GDM1 (cell line): Measurements from ENCODE around the gene ITGA11.

Experiments used
- DNase-seq: peaks from one replicate; lab custom pipeline; 2025; lab: John Stamatoyannopoulos, UW

Gene ITGA11

DNA sequence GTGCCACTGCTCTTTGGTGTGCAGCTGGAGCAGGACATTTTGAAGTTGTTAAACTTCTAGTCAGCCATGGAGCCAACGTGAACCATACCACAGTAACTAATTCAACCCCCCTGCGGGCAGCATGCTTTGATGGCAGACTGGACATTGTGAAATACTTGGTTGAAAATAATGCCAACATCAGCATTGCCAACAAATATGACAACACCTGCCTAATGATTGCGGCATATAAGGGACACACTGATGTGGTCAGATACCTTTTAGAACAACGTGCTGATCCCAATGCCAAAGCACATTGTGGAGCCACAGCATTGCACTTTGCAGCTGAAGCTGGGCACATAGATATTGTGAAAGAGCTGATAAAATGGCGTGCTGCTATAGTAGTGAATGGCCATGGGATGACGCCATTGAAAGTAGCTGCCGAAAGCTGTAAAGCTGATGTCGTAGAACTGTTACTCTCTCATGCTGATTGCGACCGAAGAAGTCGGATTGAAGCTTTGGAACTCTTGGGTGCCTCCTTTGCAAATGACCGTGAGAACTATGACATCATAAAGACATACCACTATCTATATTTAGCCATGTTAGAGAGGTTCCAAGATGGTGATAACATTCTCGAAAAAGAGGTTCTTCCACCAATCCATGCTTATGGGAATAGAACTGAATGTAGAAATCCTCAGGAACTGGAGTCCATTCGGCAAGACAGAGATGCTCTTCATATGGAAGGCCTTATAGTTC is 142.2 kb downstream of the ITGA11 start:
- DNase-seq: no peak

- DNase-seq: no peak
Measured at GRCh38 chr15:68289057-68289456, 142.9 kb downstream of the ITGA11 start.

- DNase-seq: no peak
Measured at GRCh38 chr15:68286256-68286655, 145.7 kb downstream of the ITGA11 start.

DNA sequence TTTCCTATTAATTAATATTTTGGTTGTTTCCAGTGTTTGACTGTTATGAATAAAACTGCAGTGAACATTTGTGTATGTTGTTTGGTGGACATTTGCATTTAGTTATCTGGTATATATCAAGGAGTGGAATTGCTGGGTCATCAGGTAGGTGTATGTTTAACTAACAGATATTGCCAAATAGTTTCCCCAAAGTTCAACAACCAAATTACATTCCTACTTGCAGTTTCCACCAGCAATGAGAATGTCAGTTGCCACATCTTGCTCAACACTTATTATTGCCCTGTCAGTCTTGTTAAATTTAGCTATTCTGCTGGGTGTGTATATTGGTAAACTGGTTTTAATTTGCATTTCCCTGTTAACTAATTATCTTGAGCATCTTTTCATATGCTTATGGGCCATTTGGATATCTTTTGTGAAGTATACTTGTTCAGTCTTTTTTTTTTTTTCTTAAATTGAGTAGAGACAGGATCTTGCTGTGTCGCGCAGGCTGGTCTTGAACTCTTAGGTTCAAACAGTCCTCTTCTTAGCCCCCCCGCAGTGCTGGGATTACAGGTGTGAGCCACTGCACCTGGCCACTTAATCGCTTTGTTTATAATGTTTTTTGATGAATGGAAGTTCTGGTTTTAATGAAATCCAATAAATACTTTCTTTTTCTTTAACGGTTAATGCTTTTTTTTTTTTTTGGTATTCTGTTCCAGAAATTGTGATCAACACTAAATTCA is 146.5 kb downstream of the ITGA11 start:
- DNase-seq: no peak

DNA sequence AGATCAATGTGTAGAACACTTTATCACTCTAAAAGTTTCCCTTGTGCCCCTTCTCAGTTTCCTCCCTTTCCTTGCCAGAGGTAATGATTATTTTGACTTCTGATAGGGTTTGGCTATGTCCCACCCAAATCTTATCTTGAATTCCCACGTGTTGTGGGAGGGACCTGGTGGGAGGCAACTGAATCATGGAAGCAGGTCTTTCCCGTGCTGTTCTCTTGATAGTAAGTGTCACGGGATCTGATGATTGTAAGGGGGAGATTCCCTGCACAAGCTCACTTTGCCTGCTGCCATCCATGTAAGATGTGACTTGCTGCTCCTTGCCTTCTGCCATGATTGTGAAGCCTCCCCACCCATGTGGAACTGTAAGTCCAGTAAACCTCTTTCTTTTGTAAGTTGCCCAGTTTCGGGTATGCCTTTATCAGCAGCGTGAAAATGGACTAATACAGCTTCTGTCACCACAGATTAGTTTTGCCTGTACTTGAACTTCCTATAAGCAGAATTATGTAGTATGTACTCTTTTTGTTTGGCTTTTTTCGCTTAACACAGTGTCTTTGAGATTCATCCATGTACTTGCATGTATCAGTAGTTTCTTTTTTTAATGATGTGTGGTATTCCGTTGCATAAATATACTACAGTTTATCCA is 147.2 kb downstream of the ITGA11 start:
- no peak for DNase-seq

DNA sequence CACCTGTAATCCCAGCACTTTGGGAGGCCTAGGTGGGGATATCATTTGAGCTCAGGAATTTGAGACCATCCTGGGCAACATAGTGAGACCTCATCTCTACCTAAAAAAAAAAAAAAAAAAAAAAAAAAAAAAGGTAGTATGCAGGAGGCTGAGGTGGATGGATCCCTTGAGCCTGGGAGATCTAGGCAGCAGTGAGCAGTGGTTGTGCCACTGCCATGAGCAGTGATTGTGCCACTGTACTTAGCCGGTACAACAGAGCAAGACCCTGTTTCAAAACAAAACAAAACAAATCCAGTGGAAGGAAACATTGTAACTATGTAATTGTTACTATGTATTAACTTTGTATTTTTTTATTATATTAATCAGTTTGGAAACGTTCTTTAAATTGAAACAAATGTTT is 148.6 kb downstream of the ITGA11 start:
- DNase-seq: no peak

DNA sequence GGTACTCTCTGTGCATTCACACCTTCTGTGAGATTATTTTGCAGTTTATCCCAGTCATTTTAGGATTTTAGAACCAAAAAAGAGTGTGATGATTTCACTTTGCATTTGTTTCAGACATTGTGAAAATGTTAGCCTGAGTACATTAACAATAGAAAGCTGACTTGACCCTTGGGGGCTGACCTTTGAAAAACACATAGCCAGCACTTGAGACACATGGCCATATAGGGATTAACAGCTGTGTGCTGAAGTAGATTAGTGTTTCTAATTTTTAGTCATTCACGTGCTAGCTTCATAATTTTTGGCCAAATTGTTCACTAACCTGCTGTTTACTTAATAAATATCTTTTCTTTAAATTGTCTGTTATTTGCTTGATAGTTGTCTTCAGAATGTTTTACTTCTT is 151.0 kb downstream of the ITGA11 start:
- no peak for DNase-seq

DNA sequence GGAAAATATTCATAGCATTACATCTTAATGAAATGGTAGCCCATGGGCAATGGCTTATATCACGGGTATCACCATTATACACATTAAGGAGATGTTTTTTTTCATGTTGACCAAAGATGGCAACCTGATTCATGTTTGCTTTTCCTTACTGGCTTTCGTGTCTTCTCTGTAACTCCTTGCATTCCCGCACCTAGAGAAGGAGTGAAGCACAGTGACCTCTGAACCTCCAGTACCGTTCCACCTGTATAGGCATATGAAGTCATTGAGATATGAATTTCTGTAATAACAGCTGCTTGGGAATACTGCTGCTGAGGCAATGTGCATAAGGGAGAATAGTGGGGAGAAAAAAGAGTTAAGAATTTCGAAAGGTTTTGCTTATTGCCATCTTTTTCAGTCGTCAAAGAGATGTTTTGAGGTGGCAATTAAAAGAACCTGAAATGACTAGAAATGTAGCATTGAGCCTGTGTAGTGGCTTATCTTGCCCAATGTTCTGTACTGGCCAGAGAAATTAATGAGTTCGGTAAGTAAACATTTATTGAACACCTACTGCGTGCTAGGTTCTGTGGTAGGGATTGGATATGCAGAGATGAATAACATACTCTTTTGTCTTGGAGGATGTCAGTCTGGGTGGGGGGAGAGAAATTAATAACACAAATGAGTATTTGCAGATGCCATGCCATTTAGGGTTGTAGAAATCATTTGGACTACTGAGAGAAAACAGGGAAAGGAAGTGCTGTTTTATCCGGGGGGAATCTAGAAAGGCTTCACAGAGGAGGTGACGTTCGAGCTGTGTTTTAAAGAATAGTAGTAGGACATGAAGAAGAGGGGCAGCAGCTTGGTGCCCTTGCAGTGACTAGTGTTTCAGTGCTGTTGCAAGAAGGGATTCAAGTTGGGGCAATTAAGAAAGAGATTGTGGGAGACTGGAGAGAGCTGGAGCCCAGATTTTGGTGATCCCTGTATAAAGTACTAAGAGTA is 151.9 kb downstream of the ITGA11 start:
- DNase-seq: no peak

DNA sequence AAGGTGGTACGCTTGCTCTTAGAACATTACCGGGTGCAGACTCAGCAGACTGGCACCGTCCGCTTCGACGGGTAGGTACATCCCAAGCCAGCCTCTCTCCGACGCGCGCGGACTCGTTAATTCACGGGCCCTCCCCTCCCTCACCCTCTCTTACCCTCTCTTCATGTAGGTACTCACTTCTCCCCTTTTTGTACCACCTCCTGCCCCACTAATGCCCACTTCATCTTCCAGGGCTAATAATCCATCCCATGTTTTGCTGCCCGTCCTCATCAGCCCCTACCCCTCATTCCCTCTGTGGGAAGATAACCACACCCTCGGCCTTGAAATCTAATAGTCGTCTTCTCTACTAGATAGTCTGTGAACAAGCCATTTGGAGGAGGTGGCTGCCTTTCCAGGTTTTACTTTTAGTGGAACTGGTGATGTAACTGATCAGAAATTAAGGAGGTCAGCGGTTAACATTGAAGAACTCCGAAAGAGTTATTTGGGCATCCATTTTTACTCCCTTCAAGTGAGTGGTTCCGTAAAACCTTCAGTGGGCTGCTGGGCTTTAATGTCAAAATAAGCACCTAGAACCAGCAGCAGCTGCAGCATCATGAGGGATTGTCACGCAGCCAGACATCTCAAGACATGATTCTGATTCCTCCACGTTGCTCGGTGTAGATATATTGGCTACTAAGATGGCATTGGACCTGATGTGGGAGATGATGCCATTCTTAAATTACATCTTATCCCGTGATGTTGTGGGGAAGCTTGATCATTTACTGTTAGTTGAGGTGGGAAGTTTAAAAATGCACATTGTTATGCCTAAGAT is 153.2 kb downstream of the ITGA11 start:
- no peak for DNase-seq

- DNase-seq: no peak
Measured at GRCh38 chr15:68278345-68278594, 153.7 kb downstream of the ITGA11 start.

- peak; percentile 90 for DNase-seq
Measured at GRCh38 chr15:68277603-68278344, 154.2 kb downstream of the ITGA11 start, which contains the start of gene FEM1B. Gene FEM1B, plus strand, starts transcription at chr15:68277745. Its CDS starts 673 bp downstream, at chr15:68278418.

DNA sequence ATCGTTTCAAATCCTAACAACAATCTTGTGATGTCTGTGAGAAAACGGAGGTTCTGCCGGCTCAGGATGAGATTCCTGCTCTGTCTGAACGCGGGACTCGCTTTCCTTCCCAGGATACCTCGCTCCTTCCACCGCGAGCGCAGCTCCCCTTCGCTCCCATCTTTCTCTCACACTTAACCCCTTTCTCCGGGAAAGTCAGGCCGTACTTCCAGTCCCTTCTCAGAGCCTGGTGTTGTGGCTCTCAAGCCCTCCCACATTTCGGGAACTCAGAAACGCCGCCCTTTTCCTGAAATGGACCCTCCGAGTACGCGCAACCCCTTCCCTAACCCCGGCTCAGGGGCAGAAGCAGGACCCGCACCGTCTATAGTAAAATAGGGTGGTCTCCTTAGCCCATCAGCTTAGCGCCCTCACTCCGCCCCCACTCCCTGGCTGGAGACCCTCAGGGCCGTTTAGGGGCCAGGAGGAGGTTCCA is 154.8 kb downstream of the ITGA11 start:
- peak; percentile 78 for DNase-seq

GRCh38 chr15:68276668-68277067 is 155.3 kb downstream of the ITGA11 start:
- DNase-seq: no peak

DNA sequence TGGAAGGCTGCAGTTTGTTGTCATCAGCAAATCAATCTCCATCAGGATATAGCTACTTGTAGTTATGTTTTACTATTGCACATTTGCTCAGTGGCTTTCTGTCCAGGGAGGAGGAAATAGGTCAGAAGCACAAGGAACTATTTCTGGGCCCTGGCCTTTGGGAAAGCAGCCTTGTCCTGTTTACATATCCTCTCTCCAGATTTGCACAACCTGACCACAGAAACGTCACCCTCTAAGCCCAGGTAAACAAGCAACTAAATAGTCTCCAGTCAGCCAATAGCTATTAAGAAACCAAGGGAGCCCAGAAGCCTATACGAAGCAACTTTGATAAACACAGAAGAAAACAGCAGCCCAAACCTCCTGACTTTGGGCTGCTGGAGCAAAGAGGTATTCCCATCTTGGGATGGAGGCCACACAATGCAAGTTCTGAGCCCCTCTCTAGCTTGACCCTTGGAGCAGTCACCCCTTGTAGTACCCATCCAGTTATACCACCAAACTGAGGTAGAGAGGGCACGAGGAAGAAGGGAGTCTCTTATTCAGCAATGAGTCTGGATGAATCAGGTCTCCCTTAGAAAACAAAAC is 156.7 kb downstream of the ITGA11 start:
- no peak for DNase-seq

DNA sequence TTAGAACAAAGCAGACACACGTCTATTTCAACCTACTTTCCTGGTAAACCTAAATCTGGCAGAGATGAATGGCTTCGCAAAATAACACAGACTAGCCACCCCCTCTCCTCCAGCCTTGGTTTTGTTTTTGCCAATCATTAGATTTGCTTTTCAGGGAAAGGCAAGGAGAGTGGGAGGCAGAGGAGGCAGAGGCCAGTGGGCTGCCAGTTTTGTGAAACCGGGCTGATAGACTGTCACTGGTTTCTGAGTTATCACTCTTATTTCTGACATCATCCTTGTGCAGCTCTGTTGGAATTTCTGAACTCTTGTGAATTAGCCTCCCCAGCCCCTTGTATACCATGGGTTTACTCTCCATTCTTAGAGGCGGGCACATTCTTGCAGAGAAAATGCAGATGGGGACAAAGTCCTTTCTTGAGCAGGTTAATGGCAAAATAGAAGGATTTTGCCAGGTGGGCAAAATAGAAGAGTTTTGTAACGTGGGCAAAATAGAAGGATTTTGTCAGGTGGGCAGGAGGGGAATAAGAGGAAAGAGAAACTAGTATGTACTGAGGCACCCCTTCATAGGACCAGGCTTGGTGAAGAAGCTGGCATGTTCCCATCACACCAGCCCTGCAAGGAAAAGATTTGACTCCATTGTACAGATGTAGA is 157.6 kb downstream of the ITGA11 start:
- no peak for DNase-seq

DNA sequence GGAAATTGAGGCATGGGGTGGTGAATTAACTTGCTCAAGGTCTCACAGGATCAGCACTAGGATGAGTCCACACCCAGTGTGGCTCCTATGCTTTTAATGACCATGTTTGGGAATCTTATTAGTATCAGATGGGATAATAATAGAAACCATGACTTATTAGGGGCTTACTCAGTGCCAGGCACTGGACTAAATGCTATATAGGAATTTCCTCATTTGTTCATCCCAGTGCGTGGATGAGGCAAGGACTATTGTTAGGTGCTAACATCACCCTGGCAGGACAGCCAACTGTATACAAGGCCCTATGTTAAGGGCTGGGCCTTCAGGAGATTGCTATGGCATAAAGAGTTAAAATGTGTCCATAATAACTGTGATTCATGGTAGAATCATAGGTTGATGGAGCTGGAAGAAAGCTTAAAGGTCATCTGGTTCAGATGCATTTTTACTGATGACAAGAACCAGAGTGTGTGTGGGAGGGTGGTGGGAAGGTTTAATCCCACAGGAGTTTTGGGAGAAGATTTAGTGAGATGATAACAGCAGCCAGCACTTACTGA is 159.2 kb downstream of the ITGA11 start:
- DNase-seq: no peak

- no peak for DNase-seq
Measured at GRCh38 chr15:68271854-68272471, 160.0 kb downstream of the ITGA11 start.

- no peak for DNase-seq
Measured at GRCh38 chr15:68268405-68268804, 163.6 kb downstream of the ITGA11 start.

GRCh38 chr15:68265674-68266073 is 166.3 kb downstream of the ITGA11 start:
- DNase-seq: no peak
